Measurements from ENCODE around the gene C1QTNF12.

C1QTNF12 gene

DNA sequence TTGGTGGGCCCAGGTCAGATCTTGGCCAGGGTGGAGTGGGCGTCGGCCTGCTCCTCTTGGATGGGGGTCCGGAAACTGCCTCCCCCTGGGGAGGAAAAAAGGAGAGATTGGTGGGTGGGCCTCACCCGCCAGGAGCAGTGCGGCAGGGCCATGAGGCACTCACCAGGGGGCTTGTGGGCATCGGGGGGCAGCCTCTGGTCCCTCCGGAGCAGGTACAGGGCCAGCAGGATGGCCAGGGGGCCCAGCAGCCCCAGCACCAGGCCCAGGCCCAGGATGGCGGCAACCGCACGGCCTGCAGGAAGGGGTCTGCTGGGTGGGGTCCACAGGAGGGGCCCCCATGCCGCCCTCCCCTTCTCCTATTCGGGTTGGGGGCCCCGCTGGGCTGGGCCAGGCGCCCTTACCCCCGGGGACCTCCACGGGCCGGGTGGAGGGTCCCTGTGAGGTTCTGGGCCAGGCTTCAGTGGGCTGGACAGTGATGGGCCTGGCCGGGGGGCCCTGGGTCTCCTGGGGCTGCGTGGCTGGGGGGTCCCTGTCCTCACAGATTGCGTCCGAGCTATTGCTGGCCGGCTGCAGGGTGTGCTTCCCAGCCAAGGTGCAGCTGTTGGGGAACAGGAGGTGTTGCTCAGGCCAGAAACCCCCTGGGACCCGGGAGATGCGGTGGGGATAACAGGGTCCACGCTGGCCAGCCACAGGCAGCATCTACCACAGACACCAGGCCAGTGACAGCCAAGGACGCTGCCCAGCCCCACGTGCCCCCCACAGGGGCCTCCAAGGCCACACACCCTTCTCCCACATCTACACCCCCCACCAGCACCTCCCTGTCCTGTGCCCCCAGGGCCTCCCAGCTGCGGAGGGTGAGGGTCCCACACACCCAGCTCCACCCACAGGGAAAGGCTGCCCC, 34.7 kb downstream of the C1QTNF12 start:
- H3K4me3 ChIP-seq (replicated peaks; ENCODE audit: low read depth, low read length): no peak overlapping the region
- TF ChIP-seq, protein P1, sequence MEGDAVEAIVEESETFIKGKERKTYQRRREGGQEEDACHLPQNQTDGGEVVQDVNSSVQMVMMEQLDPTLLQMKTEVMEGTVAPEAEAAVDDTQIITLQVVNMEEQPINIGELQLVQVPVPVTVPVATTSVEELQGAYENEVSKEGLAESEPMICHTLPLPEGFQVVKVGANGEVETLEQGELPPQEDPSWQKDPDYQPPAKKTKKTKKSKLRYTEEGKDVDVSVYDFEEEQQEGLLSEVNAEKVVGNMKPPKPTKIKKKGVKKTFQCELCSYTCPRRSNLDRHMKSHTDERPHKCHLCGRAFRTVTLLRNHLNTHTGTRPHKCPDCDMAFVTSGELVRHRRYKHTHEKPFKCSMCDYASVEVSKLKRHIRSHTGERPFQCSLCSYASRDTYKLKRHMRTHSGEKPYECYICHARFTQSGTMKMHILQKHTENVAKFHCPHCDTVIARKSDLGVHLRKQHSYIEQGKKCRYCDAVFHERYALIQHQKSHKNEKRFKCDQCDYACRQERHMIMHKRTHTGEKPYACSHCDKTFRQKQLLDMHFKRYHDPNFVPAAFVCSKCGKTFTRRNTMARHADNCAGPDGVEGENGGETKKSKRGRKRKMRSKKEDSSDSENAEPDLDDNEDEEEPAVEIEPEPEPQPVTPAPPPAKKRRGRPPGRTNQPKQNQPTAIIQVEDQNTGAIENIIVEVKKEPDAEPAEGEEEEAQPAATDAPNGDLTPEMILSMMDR (IDR thresholded peaks at IDR 0.05; ENCODE audit: low read depth, low read length, missing control alignments): no peak
- no peak for DNase-seq (ENCODE audit: extremely low read depth, low read depth)

DNA sequence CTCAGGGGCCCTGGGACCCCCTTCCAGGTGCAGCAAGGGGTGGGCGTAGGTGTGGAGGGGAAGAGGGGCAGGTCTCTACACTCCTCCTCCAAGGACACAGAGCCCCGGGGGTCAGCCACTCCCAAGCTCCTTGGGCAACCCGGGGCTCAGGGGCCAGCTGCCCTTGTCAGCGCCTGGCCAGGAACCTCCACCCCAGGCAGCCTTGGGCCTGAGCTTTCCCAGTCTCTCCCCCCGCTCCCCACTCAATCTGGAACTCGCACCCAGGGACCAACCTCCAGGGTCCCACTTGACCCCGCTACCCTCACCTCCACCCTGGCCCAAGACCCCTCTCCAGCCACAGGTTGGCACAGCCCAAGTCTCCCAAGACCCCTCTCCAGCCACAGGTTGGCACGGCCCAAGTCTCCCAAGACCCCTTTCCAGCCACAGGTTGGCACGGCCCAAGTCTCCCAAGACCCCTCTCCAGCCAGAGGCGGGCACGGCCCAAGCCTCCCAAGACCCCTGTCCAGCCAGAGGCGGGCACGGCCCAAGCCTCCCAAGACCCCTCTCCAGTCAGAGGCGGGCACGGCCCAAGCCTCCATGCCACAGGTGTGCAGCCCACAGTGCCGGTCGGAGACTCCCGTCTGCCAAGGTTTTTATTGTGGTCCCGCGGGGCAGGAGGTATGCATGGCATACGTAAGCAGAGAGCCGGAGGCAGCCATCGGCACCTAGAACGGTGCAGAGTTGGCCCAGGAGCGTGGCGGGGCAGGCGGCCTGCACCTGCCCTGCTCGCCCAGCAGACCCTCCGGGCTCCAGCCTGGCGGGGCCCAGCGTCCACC, 35.6 kb downstream of the C1QTNF12 start:
- TF ChIP-seq, protein P1 (IDR thresholded peaks at IDR 0.05; ENCODE audit: low read depth, low read length, missing control alignments): no peak
- no peak overlapping the region for H3K4me3 ChIP-seq (replicated peaks; ENCODE audit: low read depth, low read length)
- no peak for DNase-seq (ENCODE audit: extremely low read depth, low read depth)

DNA sequence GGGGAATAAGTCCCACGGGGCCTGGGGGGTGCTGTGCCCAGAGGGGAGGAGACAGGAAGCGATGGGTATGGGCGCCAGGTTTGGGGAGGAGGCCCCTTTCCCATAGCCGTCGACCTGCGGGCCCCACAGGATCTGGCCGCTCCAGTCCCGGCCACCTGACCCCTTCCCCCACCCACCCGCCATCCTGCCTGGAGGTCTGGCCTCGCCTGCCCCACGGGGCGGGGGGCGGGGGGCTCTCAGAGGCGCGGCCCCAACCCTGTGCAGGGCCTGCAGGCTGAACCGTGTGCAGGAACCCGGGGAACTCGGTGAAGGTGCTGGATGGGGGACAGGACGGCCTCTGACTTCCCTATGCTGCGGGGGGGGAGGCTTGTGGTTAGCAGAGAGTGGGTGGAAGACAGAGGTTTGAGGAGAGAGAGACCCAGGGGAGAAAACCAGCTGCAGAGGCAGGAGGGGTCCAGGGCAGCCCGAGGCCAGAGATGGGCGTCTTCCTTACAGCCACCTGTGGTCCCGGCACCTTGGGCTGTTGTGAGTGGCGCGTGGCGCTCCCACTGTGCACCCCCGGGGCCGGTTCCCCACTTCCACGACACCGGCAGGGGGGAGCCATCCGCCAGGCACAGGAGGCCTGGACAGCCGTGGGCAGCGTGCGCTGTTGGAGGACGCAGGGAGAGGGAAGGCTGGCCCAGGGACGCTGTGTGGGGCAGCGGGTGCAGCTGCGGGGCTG, 37.6 kb downstream of the C1QTNF12 start:
- TF ChIP-seq, protein P1 (IDR thresholded peaks at IDR 0.05; ENCODE audit: low read depth, low read length, missing control alignments): no peak
- no peak overlapping the region; the same call in 1 of the 2 replicates for H3K4me3 ChIP-seq (replicated peaks; ENCODE audit: low read depth, low read length)
- DNase-seq (ENCODE audit: extremely low read depth, low read depth): no peak

DNA sequence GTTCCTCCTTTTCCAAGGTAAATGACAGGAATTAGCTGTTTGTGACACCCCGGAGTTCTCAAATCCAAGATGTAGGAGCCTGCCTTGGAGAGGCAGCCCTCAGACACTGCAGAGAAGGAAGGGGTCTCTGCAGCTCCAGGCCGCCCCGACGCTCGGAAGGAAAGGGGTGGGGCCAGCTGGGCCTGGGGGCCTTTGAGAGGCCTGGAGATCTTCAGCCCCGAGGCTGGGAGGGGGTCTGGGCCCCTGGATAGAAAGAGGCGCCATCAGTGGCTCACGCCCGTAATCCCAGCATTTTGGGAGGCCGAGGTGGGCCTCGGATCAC, 39.0 kb downstream of the C1QTNF12 start:
- no peak overlapping the region for H3K4me3 ChIP-seq (replicated peaks; ENCODE audit: low read depth, low read length)
- TF ChIP-seq, protein P1 (IDR thresholded peaks at IDR 0.05; ENCODE audit: low read depth, low read length, missing control alignments): no peak
- no peak for DNase-seq (ENCODE audit: extremely low read depth, low read depth)

DNA sequence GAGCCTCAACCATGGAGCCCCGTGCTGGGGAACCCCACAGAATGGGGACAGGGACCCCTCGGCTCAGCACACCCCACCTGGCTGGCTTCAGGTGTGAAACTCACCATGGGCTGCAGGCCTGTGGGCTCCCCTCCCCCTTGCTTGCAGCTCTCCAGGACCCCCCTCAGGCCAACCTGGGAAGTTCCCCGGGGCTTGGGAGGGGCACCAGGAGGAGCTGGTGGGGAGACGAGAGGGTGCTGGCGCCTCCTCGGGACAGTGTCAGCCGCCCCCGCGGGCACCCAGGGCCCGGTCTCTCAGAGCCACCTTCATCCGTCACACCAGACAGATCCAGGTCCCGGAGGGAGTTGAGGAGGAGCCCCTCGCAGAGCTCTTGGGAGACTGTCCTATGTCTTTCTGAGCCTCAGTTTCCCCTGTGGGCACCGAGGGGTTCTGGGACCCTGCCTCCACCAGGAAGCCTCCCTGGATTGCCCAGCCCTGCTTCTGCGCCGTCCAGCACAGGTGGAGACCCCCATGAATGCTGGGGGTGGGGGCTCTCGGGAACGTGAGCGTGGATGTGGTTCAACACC, 39.5 kb downstream of the C1QTNF12 start:
- no peak overlapping the region for H3K4me3 ChIP-seq (replicated peaks; ENCODE audit: low read depth, low read length)

More for the DNA sequence above, 39.5 kb downstream of the C1QTNF12 start:
- TF ChIP-seq, protein P1 (IDR thresholded peaks at IDR 0.05; ENCODE audit: low read depth, low read length, missing control alignments): no peak
- no peak for DNase-seq (ENCODE audit: extremely low read depth, low read depth)
